Measurements from ENCODE around the gene PATL1. TPM values are rescaled to one million over a fixed set of nuclear protein-coding genes. Genes with fewer than 3 reads are reported as not detected.

PATL1 gene
- total RNA-seq, 1 experiment from 2014 or later, result 27.6 TPM

- H3K4me1 Mint-ChIP-seq, result no peaks in the 10 kb centered on the region
- H3K27ac Mint-ChIP-seq, result no peak overlapping the region
- no peak for DNase-seq (ENCODE audit: low spot score)
- ChIA-PET POLR2A (no interaction called here), CTCF (interaction anchor here (1.5 kb wide), 1 partner anchor 79 kb away, joined by 3 read pairs; no protein-coding TSS in a partner anchor)
- peaks cover 56% of the 10 kb centered on the region for H3K36me3 Mint-ChIP-seq
- TF ChIP-seq ATF6 (CRISPR knock-in tag; IDR thresholded peaks at IDR 0.05), result no peak
- no peak for TF ChIP-seq CREM (CRISPR knock-in tag; IDR thresholded peaks at IDR 0.05)
- no peak for TF ChIP-seq TCF7 (CRISPR knock-in tag; IDR thresholded peaks at IDR 0.05; ENCODE audit: low read depth)
- no peak for TF ChIP-seq ELF4 (CRISPR knock-in tag; IDR thresholded peaks at IDR 0.05; ENCODE audit: low read depth)
- TF ChIP-seq, protein P1, sequence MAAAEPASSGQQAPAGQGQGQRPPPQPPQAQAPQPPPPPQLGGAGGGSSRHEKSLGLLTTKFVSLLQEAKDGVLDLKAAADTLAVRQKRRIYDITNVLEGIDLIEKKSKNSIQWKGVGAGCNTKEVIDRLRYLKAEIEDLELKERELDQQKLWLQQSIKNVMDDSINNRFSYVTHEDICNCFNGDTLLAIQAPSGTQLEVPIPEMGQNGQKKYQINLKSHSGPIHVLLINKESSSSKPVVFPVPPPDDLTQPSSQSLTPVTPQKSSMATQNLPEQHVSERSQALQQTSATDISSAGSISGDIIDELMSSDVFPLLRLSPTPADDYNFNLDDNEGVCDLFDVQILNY (CRISPR knock-in tag; IDR thresholded peaks at IDR 0.05), result no peak
- no peak for TF ChIP-seq HMGA2 (CRISPR knock-in tag; IDR thresholded peaks at IDR 0.05)
- no peak for TF ChIP-seq PREB (CRISPR knock-in tag; IDR thresholded peaks at IDR 0.05; ENCODE audit: borderline replicate concordance)
- TF ChIP-seq ZNF416 (CRISPR knock-in tag; IDR thresholded peaks at IDR 0.05), result no peak
- TF ChIP-seq NR1H2 (CRISPR knock-in tag; IDR thresholded peaks at IDR 0.05), result no peak
- no peak for TF ChIP-seq FOXK1 (CRISPR knock-in tag; IDR thresholded peaks at IDR 0.05)
- no peak for TF ChIP-seq ZNF121 (CRISPR knock-in tag; IDR thresholded peaks at IDR 0.05)
- TF ChIP-seq ZNF263 (CRISPR knock-in tag; IDR thresholded peaks at IDR 0.05; ENCODE audit: low read depth), result no peak
- TF ChIP-seq TEAD1 (CRISPR knock-in tag; IDR thresholded peaks at IDR 0.05), result no peak
- no peak for TF ChIP-seq SMAD4 (CRISPR knock-in tag; IDR thresholded peaks at IDR 0.05)
- no peak for TF ChIP-seq AR (CRISPR knock-in tag; IDR thresholded peaks at IDR 0.05)
- TF ChIP-seq, protein P2, sequence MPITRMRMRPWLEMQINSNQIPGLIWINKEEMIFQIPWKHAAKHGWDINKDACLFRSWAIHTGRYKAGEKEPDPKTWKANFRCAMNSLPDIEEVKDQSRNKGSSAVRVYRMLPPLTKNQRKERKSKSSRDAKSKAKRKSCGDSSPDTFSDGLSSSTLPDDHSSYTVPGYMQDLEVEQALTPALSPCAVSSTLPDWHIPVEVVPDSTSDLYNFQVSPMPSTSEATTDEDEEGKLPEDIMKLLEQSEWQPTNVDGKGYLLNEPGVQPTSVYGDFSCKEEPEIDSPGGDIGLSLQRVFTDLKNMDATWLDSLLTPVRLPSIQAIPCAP (CRISPR knock-in tag; IDR thresholded peaks at IDR 0.05), result no peak
- no peak for TF ChIP-seq ERG (CRISPR knock-in tag; IDR thresholded peaks at IDR 0.05)
- TF ChIP-seq ZNF232 (CRISPR knock-in tag; IDR thresholded peaks at IDR 0.05), result no peak
- no peak for TF ChIP-seq TP53 (CRISPR knock-in tag; IDR thresholded peaks at IDR 0.05)
- no peak for TF ChIP-seq KAT7 (CRISPR knock-in tag; IDR thresholded peaks at IDR 0.05; ENCODE audit: borderline replicate concordance)
- H3K9me3 Mint-ChIP-seq, result no peaks in the 10 kb centered on the region
- H3K4me3 Mint-ChIP-seq, result no peak overlapping the region
- H3K27me3 Mint-ChIP-seq (ENCODE audit: low read depth), result no peaks in the 10 kb centered on the region
- no peak for ATAC-seq
Observed at GRCh38 chr11:59600636-59601035, 68.2 kb downstream of the PATL1 start.
